Panc1 (cell line): ENCODE measurements around the gene GAB1.

Experiments
- CTCF ChIP-seq: fragments of 450-650 bp; IDR thresholded peaks from 2 replicates; pipeline ENCODE4 v1.5.1; 2017; ENCODE audit warnings: mild to moderate bottlenecking
- TCF7L2 ChIP-seq: IDR thresholded peaks from 2 replicates; pipeline ENCODE4 v1.6.1; 2011; ENCODE audit warnings: mild to moderate bottlenecking, low read depth, low read length, inconsistent platforms
- TF ChIP-seq, protein P1 (sequence below), 2 experiments: IDR thresholded peaks; 2 replicates each; pipeline ENCODE4 v1.6.1; 2011 to 2012; ENCODE audit warnings: low read depth in 2 of 2, control low read depth in 1 of 2, low read length in 1 of 2, mild to moderate bottlenecking in 1 of 2, moderate library complexity in 1 of 2; ENCODE audit not compliant: insufficient read depth in 1 of 2

GRCh38 chr4:143393195-143393594 lies 56.5 kb downstream of the GAB1 start:
- TF ChIP-seq CTCF (no peak), TCF7L2 (no peak)
- TF ChIP-seq, protein P1, sequence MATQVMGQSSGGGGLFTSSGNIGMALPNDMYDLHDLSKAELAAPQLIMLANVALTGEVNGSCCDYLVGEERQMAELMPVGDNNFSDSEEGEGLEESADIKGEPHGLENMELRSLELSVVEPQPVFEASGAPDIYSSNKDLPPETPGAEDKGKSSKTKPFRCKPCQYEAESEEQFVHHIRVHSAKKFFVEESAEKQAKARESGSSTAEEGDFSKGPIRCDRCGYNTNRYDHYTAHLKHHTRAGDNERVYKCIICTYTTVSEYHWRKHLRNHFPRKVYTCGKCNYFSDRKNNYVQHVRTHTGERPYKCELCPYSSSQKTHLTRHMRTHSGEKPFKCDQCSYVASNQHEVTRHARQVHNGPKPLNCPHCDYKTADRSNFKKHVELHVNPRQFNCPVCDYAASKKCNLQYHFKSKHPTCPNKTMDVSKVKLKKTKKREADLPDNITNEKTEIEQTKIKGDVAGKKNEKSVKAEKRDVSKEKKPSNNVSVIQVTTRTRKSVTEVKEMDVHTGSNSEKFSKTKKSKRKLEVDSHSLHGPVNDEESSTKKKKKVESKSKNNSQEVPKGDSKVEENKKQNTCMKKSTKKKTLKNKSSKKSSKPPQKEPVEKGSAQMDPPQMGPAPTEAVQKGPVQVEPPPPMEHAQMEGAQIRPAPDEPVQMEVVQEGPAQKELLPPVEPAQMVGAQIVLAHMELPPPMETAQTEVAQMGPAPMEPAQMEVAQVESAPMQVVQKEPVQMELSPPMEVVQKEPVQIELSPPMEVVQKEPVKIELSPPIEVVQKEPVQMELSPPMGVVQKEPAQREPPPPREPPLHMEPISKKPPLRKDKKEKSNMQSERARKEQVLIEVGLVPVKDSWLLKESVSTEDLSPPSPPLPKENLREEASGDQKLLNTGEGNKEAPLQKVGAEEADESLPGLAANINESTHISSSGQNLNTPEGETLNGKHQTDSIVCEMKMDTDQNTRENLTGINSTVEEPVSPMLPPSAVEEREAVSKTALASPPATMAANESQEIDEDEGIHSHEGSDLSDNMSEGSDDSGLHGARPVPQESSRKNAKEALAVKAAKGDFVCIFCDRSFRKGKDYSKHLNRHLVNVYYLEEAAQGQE (IDR thresholded peaks at IDR 0.05; ENCODE audit: insufficient read depth in 1 of 2, low read depth in 2 of 2, low read length in 1 of 2) = no peak
